ENCODE data around the gene C3orf33. TPM values are rescaled to one million over a fixed set of nuclear protein-coding genes. Genes with fewer than 3 reads are reported as not detected.

The C3orf33 gene
- polyA plus RNA-seq, 2 of the 4 experiments (the other 2 are of a cell fraction), result 8.3 to 11.1 TPM

GRCh38 chr3:155790272-155790925, 15.7 kb downstream of the C3orf33 start:
- no peak overlapping the region for H3K4me2 ChIP-seq
- H3K9me3 ChIP-seq, result no peaks in the 10 kb centered on the region
- H3K4me3 ChIP-seq, result no peak overlapping the region
- POLR2A ChIA-PET, result no interaction called here
- DNase-seq (ENCODE audit: low read depth in 1 of 2, low spot score in 1 of 2) (no peak), FAIRE-seq (no peak), ATAC-seq (no peak)
- TF ChIP-seq FOSL2 (IDR thresholded peaks at IDR 0.05), result no peak
- no peak for TF ChIP-seq FOSL2 (CRISPR knock-in tag; IDR thresholded peaks at IDR 0.05)
- no peak for TF ChIP-seq TP53 (CRISPR knock-in tag; IDR thresholded peaks at IDR 0.05)
- TF ChIP-seq KDM5A (IDR thresholded peaks at IDR 0.05), result no peak
- TF ChIP-seq ZC3H11A (IDR thresholded peaks at IDR 0.05), result no peak
- TF ChIP-seq EHMT2 (IDR thresholded peaks at IDR 0.05; ENCODE audit: low read depth), result no peak
- TF ChIP-seq JUN (IDR thresholded peaks at IDR 0.05), result no peak
- TF ChIP-seq NFE2L2 (conservative IDR thresholded peaks at IDR 0.05; ENCODE audit: low read length), result no peak
- no peak for TF ChIP-seq GATA3 (IDR thresholded peaks at IDR 0.05; ENCODE audit: borderline replicate concordance)
- TF ChIP-seq HEYL (CRISPR knock-in tag; IDR thresholded peaks at IDR 0.05), result no peak
- TF ChIP-seq SMC3 (IDR thresholded peaks at IDR 0.05), result no peak
- no peak for TF ChIP-seq RNF2 (IDR thresholded peaks at IDR 0.05; ENCODE audit: borderline replicate concordance, low read depth)
- TF ChIP-seq BHLHE40 (IDR thresholded peaks at IDR 0.05; ENCODE audit: low read depth, low read length), result no peak
- TF ChIP-seq TFCP2L1 (CRISPR knock-in tag; IDR thresholded peaks at IDR 0.05), result no peak
- peak overlapping the region in 1 of 2 experiments; percentile 31; a peak in 2 of 6 replicates for H3K27ac ChIP-seq
- H3K4me1 ChIP-seq, result peaks cover 4% of the 10 kb centered on the region; the same call in 2 of the 3 replicates
- WGBS (ENCODE audit: missing lambda C conversion rate), result 71% methylated on average over 4 of the region's 4 CpGs
- CTCF ChIA-PET, result interaction anchor here (2.3 kb wide), 1 partner anchor 15 kb away, joined by 12 read pairs; the partner anchor contains the start of gene C3orf33

DNA sequence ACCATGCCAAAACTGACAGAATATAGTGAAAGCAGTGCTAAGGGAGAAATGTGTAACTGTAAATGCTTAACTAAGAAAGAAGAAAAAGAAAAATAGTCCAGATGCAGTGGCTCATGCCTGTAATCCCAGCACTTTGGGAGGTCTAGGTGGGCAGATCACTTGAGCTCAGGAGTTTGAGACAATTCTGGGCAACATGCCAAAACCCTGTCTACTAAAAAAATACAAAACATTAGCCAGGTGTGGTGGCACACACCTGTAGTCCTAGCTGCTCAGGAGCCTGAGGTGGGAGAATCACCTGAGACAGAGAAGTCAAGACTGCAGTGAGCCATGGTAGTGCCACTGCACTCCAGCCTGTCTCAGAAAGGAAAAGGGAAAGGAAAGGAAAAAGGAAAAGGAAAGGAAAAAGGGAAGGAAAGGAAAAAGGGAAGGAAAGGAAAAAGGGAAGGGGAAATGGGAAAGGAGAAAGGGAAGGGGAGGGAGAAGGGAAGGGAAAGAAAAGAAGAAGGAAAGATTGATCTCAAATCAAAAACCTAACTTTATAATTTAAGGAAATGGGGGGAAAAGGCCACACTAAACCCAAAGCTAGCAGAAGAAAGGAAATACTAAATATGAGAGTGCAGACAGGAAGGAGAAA, 20.3 kb downstream of the C3orf33 start:
- Histone ChIP-seq H3K4me2 (no peak overlapping the region), H3K4me1 (no peaks in the 10 kb centered on the region; the same call in 1 of the 3 replicates), H3K9me3 (no peaks in the 10 kb centered on the region), H3K4me3 (no peak overlapping the region), H3K27ac (no peak overlapping the region)
- ChIA-PET CTCF (interaction anchor here (1.2 kb wide), 1 partner anchor 25 kb away, joined by 3 read pairs; no protein-coding TSS in a partner anchor), POLR2A (no interaction called here)
- FAIRE-seq (no peak), ATAC-seq (no peak), DNase-seq (ENCODE audit: low read depth in 1 of 2, low spot score in 1 of 2) (no peak)
- TF ChIP-seq, protein P1, sequence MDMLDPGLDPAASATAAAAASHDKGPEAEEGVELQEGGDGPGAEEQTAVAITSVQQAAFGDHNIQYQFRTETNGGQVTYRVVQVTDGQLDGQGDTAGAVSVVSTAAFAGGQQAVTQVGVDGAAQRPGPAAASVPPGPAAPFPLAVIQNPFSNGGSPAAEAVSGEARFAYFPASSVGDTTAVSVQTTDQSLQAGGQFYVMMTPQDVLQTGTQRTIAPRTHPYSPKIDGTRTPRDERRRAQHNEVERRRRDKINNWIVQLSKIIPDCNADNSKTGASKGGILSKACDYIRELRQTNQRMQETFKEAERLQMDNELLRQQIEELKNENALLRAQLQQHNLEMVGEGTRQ (IDR thresholded peaks at IDR 0.05), result no peak
- no peak for TF ChIP-seq NFE2L2 (conservative IDR thresholded peaks at IDR 0.05; ENCODE audit: low read length)
- TF ChIP-seq TFCP2L1 (CRISPR knock-in tag; IDR thresholded peaks at IDR 0.05), result no peak
- no peak for TF ChIP-seq HDAC2 (IDR thresholded peaks at IDR 0.05)
- TF ChIP-seq ZC3H11A (IDR thresholded peaks at IDR 0.05), result no peak
- no peak for TF ChIP-seq EHMT2 (IDR thresholded peaks at IDR 0.05; ENCODE audit: low read depth)
- TF ChIP-seq CHD2 (IDR thresholded peaks at IDR 0.05; ENCODE audit: low read length, partially characterized antibody), result no peak
- TF ChIP-seq HOXA7 (CRISPR knock-in tag; IDR thresholded peaks at IDR 0.05), result no peak
- no peak for TF ChIP-seq SMC3 (IDR thresholded peaks at IDR 0.05)
- TF ChIP-seq CTCF (IDR thresholded peaks at IDR 0.05), result no peak
- no peak for TF ChIP-seq CHD4 (IDR thresholded peaks at IDR 0.05; ENCODE audit: borderline replicate concordance)
- TF ChIP-seq FOXS1 (CRISPR knock-in tag; IDR thresholded peaks at IDR 0.05), result no peak
- TF ChIP-seq MAFK (IDR thresholded peaks at IDR 0.05; ENCODE audit: partially characterized antibody), result no peak
- no peak for TF ChIP-seq CBX8 (IDR thresholded peaks at IDR 0.05)

Measured in A549 (cell line).